Astrocyte (in vitro differentiated cells and primary cell): ENCODE results near the gene LMBR1L. TPM values are rescaled to one million over a fixed set of nuclear protein-coding genes. Genes with fewer than 3 reads are reported as not detected.
"Not testable (repeated sequence)": the region's sequence is repeated elsewhere in the genome, so short reads cannot be mapped to it uniquely, and the experiment has no call there.

Experiments used
- DNase-seq: peaks from one replicate; pipeline ENCODE4 v3.0.0-alpha.2; 2010; ENCODE audit warnings: low read depth
- FAIRE-seq: peaks from 2 replicates; lab custom pipeline; 2011; peaks lifted over from hg19 to GRCh38; lab: Jason Lieb, UNC
- H2AFZ ChIP-seq: 2 replicates; pipeline ENCODE4 v1.6.0; 2012; ENCODE audit warnings: low read depth, low read length, inconsistent platforms
- H3K27ac ChIP-seq: 2 replicates; pipeline ENCODE4 v1.5.1; 2011; ENCODE audit warnings: low read depth, low read length, inconsistent platforms
- H3K27me3 ChIP-seq: 2 replicates; pipeline ENCODE4 v1.6.0; 2011; ENCODE audit warnings: low read length, inconsistent platforms; ENCODE audit not compliant: insufficient read depth
- H3K36me3 ChIP-seq: 2 replicates; pipeline ENCODE4 v1.5.1; 2011; ENCODE audit warnings: low read length, inconsistent platforms; ENCODE audit not compliant: insufficient read depth
- H3K4me1 ChIP-seq: 2 replicates; pipeline ENCODE4 v1.5.1; 2011; ENCODE audit warnings: low read length, inconsistent platforms; ENCODE audit not compliant: insufficient read depth
- H3K4me2 ChIP-seq: 2 replicates; pipeline ENCODE4 v1.6.0; 2012; ENCODE audit warnings: low read length, inconsistent platforms
- H3K4me3 ChIP-seq: 2 replicates; pipeline ENCODE4 v1.5.1; 2011; ENCODE audit warnings: low read depth, mild to moderate bottlenecking, low read length, inconsistent platforms; ENCODE audit not compliant: insufficient read depth
- H3K79me2 ChIP-seq: 2 replicates; pipeline ENCODE4 v1.6.0; 2012; ENCODE audit warnings: mild to moderate bottlenecking, low read length, inconsistent platforms; ENCODE audit not compliant: insufficient read depth
- H3K9ac ChIP-seq: 2 replicates; pipeline ENCODE4 v1.6.0; 2012; ENCODE audit warnings: mild to moderate bottlenecking, low read length, inconsistent platforms
- H3K9me3 ChIP-seq: 2 replicates; pipeline ENCODE4 v1.5.1; 2012; ENCODE audit warnings: low read depth, mild to moderate bottlenecking, low read length, inconsistent platforms; ENCODE audit not compliant: insufficient read depth
- H4K20me1 ChIP-seq: 2 replicates; pipeline ENCODE4 v1.6.0; 2012; ENCODE audit warnings: low read length, inconsistent platforms; ENCODE audit not compliant: insufficient read depth
- H3K27ac Mint-ChIP-seq: one replicate; pipeline ENCODE4 v1.8.0; 2021; ENCODE audit warnings: mild to moderate bottlenecking, mixed read lengths; ENCODE audit not compliant: unreplicated experiment
- H3K27me3 Mint-ChIP-seq: one replicate; pipeline ENCODE4 v1.8.0; 2021; ENCODE audit warnings: low read depth, mixed read lengths; ENCODE audit not compliant: unreplicated experiment
- H3K36me3 Mint-ChIP-seq: one replicate; pipeline ENCODE4 v1.8.0; 2021; ENCODE audit warnings: low read depth, mixed read lengths; ENCODE audit not compliant: unreplicated experiment
- H3K4me1 Mint-ChIP-seq: one replicate; pipeline ENCODE4 v1.8.0; 2021; ENCODE audit warnings: low read depth, mixed read lengths; ENCODE audit not compliant: unreplicated experiment
- H3K4me3 Mint-ChIP-seq: one replicate; pipeline ENCODE4 v1.8.0; 2021; ENCODE audit warnings: mild to moderate bottlenecking, moderate library complexity, mixed read lengths; ENCODE audit not compliant: unreplicated experiment
- H3K9me3 Mint-ChIP-seq: one replicate; pipeline ENCODE4 v1.8.0; 2021; ENCODE audit warnings: mild to moderate bottlenecking, mixed read lengths; ENCODE audit not compliant: unreplicated experiment
- CTCF ChIP-seq: IDR thresholded peaks from 2 replicates; pipeline ENCODE4 v1.5.1; 2011; ENCODE audit warnings: low read depth, mild to moderate bottlenecking, inconsistent platforms, low read length, moderate library complexity; ENCODE audit not compliant: insufficient read depth
- EZH2 ChIP-seq: IDR thresholded peaks from 2 replicates; pipeline ENCODE4 v1.6.1; 2012; ENCODE audit warnings: mild to moderate bottlenecking, low read length, inconsistent platforms; ENCODE audit not compliant: insufficient read depth
- total RNA-seq: library from RNA; stranded (reverse); gene quantifications from 2 replicates; pipeline ENCODE4 v1.2.1, GENCODE V29; 2021

The LMBR1L gene
- total RNA-seq, 1 donor from 2014 or later: 61.0 TPM

- no peaks in the 10 kb centered on the region for H3K9me3 ChIP-seq
- peaks cover 6% of the 10 kb centered on the region for H3K79me2 ChIP-seq
- no peak for FAIRE-seq
Measured at GRCh38 chr12:49066120-49066519, 44.5 kb downstream of the LMBR1L start.

GRCh38 chr12:49064767-49065152, 45.9 kb downstream of the LMBR1L start:
- H3K9me3 ChIP-seq: no peaks in the 10 kb centered on the region
- H3K4me2 ChIP-seq: no peak overlapping the region
- H3K27ac ChIP-seq: no peak overlapping the region
- no peak for DNase-seq
- no peaks in the 10 kb centered on the region for H3K36me3 ChIP-seq
- no peak overlapping the region for H3K9ac ChIP-seq
- peaks cover 1% of the 10 kb centered on the region for H3K4me1 Mint-ChIP-seq
- H3K27me3 Mint-ChIP-seq: peaks cover 8% of the 10 kb centered on the region
- H3K27ac Mint-ChIP-seq: no peak overlapping the region
- no peak overlapping the region for H3K4me3 ChIP-seq
- peaks cover 16% of the 10 kb centered on the region for H3K79me2 ChIP-seq
- H3K9me3 Mint-ChIP-seq: no peaks in the 10 kb centered on the region
- peaks cover 4% of the 10 kb centered on the region for H3K36me3 Mint-ChIP-seq
- H3K4me3 Mint-ChIP-seq: no peak overlapping the region
- no peak for FAIRE-seq
- peaks cover 13% of the 10 kb centered on the region for H3K4me1 ChIP-seq
- no peaks in the 10 kb centered on the region for H4K20me1 ChIP-seq
- H2AFZ ChIP-seq: no peak overlapping the region
- no peaks in the 10 kb centered on the region for H3K27me3 ChIP-seq
- TF ChIP-seq EZH2: no peak
- no peak for TF ChIP-seq CTCF

More at GRCh38 chr12:49066120-49066519, 44.5 kb downstream of the LMBR1L start:
- no peak for DNase-seq
- H3K4me1 Mint-ChIP-seq: peaks cover 1% of the 10 kb centered on the region
- no peak overlapping the region for H3K27ac Mint-ChIP-seq
- H2AFZ ChIP-seq: no peak overlapping the region
- H3K4me1 ChIP-seq: peaks cover 12% of the 10 kb centered on the region
- H3K27ac ChIP-seq: no peak overlapping the region
- H3K4me3 Mint-ChIP-seq: peak overlapping the region; percentile 14
- H3K9ac ChIP-seq: no peak overlapping the region
- no peaks in the 10 kb centered on the region for H3K27me3 ChIP-seq
- TF ChIP-seq CTCF (no peak), EZH2 (no peak)
- no peak overlapping the region for H3K4me2 ChIP-seq
- H3K36me3 ChIP-seq: no peaks in the 10 kb centered on the region
- peaks cover 4% of the 10 kb centered on the region for H3K36me3 Mint-ChIP-seq
- H3K27me3 Mint-ChIP-seq: peaks cover 8% of the 10 kb centered on the region
- no peaks in the 10 kb centered on the region for H3K9me3 Mint-ChIP-seq
- H3K4me3 ChIP-seq: no peak overlapping the region
- H4K20me1 ChIP-seq: no peaks in the 10 kb centered on the region

GRCh38 chr12:49061916-49062315, 48.7 kb downstream of the LMBR1L start:
- peak overlapping the region; percentile 96 for H3K4me3 Mint-ChIP-seq
- FAIRE-seq, H3K9me3 ChIP-seq: not testable (repeated sequence)

More at GRCh38 chr12:49061916-49062315, 48.7 kb downstream of the LMBR1L start:
- H3K79me2 ChIP-seq: peaks cover 44% of the 10 kb centered on the region
- not testable (repeated sequence) for H3K4me2 ChIP-seq, H3K9ac ChIP-seq, H3K9me3 Mint-ChIP-seq, DNase-seq, H3K36me3 Mint-ChIP-seq, H3K27ac Mint-ChIP-seq, H3K27me3 ChIP-seq, H3K4me3 ChIP-seq, H3K27me3 Mint-ChIP-seq, H3K27ac ChIP-seq, H3K36me3 ChIP-seq, H2AFZ ChIP-seq
- peaks cover 28% of the 10 kb centered on the region for H4K20me1 ChIP-seq
- H3K4me1 Mint-ChIP-seq: peaks cover 15% of the 10 kb centered on the region
- peaks cover 25% of the 10 kb centered on the region for H3K4me1 ChIP-seq
